ENCODE measurements around the gene MDN1.
"Not testable (repeated sequence)": the region's sequence is repeated elsewhere in the genome, so short reads cannot be mapped to it uniquely, and the experiment has no call there.

The MDN1 gene

DNA sequence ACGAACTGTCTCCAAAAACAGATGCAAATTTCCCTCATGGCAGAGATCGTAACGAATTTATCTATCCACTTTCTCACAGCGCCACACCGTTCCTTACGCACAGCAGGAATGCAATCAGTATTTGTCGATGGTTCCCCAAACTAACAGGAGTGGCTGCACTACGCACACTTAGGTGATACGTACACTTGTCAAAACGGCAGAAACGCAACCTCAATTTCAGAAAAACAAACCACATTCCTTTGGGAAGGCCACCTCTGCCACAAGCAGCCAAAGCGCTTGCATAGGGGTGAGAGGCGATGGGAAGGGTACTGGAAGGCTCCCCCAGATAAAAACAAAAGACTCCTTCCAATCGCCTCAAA lies 638 bp downstream of the MDN1 start:
- peak; percentile 20 for DNase-seq

- no peak for DNase-seq
These were observed 2.1 kb downstream of the MDN1 start for GRCh38 chr6:89817481-89817880.

DNA sequence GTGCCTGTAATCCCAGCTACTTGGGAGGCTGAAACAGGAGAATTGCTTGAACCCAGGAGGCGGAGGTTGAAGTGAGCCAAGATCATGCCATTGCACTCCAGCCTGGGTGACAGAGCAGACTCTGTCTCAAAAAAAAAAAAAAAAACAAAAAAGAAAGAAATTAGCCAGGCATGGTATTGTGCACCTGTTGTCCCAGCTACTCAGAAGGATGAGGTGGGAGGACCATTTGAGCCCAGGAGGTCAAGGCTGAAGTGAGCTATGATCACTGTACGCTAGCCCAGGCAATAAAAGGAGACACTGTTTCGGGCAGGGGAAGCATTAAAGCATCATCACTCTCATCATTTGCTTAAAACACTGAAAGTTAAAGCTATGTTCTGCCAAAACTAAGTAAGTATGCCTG lies 6.2 kb downstream of the MDN1 start:
- not testable (repeated sequence) for DNase-seq

- no peak for DNase-seq
These were observed 12.0 kb downstream of the MDN1 start for GRCh38 chr6:89807581-89807980.

DNA sequence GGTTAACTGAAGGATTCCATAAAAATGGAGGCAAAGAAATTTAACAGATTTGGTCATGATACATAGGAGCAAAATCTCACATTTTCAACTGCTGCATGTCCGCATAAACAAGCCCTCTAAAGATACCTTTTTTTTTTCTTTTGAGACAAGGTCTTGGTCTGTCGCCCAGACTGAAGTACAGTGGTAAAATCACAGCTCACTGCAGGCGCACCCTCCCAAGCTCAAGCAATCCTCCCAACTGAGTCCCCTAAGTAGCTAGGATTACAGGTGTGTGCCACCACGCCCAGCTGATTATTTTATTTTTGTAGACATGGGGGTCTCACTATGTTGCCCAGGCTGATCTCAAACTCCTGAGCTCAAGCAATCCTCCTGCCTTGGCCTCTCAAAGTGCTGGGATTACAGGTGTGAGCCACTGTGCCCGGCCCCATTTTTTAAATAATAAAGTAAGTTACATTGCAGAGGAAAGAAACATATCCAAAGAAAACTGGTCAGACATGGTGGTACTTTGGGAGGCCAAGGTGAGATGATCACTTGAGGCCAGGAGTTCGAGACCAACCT lies 13.7 kb downstream of the MDN1 start:
- no peak for DNase-seq

- no peak for DNase-seq
These were observed 16.3 kb downstream of the MDN1 start for GRCh38 chr6:89803271-89803670.

DNA sequence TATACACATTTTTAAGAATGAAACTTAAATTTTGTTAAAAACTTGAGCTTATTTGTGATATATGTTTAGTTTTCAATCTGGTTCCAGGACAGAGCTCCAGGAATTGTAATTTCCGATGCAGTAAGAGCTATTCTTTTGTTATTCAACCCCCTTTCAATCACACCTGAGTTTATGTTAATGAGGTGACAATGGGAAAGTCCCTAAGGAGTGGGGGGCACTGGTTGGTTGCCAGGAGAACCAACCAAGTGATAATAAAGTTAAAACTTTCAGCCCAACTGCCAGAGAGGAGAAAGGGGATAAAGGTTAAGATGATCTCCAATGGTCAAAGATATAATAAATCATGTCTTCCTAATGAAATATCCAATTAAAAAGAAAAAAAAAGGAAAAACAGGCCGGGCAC lies 19.8 kb downstream of the MDN1 start:
- no peak for DNase-seq

- DNase-seq = no peak
These were observed 20.5 kb downstream of the MDN1 start for GRCh38 chr6:89799096-89799495.

DNA sequence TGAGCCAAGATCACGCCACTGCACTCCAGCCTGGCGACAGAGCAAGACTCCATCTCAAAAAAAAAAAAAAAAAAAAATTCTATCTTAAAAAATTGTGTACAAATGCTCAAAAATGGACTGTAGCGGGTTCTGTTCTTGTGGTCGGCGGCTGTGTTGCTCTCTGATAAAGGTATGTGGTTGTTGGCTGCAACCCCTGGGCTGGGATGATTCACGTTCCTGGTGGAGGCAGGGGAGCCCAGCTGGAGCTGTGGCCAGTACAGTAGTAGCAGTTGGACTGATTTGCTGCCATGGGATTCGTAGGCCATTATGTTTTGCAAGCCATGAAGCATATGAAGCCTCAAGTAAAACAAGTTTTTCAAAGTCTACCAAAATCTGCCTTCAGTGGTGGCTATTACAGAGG lies 22.3 kb downstream of the MDN1 start:
- no peak for DNase-seq

DNA sequence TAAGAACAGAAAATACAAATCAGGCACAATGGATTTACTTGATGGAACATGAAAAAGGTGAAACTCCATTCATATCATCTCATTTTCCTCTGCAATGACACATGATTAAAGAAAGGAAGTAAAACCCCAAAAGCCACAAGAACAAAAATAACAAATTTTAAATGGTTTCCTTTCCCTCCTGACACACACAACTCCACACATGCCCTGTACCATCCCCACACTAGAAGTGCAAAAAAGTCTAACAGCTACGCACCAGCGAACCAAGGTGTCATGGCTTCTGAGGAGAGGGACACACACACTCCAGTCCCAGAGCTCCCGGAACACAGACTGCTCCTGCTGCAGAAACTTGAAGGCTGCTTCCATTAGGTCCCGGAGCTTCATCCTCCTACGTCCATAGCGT lies 25.3 kb downstream of the MDN1 start:
- no peak for DNase-seq

GRCh38 chr6:89793586-89793985 lies 26.0 kb downstream of the MDN1 start:
- no peak for DNase-seq

- no peak for DNase-seq
These were observed 26.7 kb downstream of the MDN1 start for GRCh38 chr6:89792881-89793280.

GRCh38 chr6:89790403-89790802 lies 29.2 kb downstream of the MDN1 start:
- DNase-seq = no peak

GRCh38 chr6:89789980-89790379 lies 29.6 kb downstream of the MDN1 start:
- no peak for DNase-seq

DNA sequence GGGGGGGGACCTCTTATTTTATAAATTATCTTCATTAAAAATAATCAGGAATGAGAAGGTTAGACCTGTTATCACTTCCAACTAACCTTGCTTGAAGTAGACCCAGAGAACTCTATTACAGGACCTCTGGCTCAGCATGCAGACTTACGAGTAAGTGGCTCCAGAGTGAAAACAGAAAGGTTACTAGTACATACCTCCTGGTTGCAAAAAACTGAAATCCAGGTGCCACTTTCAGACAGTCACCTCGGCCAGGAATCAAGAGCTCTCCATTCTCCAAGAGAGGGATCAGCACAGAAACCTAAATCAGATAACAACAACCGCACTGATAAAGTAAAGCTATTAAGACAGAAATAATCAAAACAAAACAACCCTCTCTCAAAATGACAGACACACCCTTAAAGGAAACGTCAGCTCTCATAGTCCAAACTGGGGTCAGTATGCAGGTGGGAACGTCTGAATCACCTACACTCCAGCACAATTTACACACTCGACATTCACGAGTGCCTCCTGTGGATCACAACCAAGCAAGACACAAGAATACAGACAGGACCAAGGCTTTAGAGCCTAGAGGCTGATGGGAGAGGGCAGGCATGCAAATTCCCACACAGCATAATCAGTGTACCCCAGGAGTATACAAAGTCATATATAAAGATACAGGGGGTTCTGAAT lies 31.8 kb downstream of the MDN1 start:
- no peak for DNase-seq

GRCh38 chr6:89786970-89787369 lies 32.6 kb downstream of the MDN1 start:
- no peak for DNase-seq

DNA sequence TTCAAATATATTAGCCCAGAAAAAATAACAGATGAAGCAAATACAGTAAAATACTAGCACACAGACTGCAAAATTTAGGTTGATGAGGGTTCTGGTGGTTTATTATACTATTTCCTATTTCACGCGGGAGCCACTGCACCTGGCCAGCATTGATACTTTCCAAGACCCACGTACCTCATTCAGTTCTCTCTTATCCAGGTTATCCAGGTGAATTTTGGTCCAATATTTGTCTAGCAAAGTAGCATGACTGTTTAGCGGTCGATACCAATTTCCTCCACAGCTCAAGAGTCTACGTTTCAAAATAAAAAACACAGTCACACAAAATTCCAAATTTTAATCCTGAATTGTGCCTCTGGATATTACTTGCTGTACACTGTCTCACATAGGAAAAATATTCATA lies 34.8 kb downstream of the MDN1 start:
- DNase-seq = no peak

DNA sequence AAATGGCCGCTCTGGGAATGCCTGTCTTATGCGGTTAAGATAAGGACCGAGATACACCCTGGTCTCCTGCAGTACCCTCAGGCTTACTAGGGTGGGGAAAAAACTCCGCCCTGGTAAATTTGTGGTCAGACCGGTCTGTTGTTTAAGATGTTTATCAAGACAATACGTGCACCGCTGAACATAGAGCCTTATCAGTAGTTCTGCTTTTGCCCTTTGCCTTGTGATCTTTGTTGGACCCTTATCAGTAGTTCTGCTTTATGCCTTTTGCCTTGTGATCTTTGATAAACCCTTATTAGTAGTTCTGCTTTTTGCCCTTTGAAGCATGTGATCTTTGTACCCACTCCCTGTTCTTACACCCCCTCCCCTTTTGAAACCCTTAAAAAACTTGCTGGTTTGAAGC lies 36.3 kb downstream of the MDN1 start:
- DNase-seq = not testable (repeated sequence)

DNA sequence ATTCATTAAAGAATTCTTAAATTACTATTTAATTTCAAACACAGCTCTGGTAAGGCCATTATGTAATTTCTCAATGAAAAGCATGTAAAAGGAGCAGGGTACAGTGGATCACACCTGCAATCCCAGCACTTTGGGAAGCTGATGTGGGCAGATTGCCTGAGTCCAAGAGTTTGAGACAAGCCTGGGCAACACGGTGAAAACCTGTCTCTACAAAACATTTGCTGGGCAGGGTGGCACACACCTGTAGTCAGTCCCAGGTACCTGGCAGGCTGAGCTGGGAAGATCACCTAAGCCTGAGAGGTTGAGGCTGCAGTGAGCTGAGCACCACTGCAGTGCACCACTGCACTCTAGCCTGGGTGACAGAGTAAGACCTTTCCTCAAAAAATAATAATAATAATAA lies 37.4 kb downstream of the MDN1 start:
- DNase-seq = no peak

DNA sequence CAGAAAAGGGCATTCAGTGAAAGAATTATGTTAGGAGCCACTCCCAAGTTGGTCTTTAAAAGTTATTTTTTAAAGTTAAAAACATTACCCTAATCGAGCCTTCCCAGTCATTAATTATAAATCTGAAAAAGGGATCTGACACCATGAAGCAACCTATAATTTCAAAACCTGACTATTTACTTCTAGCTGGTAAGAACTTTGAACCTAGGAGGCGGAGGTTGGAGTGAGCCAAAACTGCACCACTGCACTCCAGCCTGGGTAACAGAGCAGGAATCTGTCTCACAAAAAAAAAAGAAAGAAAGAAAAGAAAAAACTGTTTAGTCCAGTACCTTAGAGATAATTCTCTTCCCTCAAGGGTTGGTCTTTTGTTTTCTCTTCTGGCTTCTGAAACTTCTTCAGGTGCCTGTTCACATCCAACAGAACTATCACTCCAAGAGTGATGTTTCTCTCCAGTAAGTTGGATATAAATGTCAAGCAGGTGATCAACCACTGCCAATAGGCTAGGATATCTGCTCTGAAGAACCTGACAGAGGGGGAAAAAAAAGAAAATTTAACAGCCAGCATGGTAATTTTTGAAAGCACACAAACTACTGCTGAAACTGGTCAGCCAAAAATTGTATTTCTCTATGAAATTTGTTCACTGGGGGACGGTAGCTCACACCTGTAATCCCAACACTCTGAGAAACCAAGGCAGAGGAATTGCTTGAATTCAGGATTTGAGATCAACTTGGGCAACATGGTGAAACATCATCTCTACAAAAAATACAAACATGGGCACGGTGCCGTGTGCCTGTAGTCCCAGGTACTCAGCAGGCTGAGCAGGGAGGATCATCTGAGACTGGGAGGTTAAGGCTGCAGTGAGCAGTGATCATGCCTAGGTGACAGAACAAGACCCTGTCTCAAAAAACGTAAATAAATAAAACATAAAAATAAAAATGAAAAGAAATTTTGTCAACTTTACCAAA lies 38.2 kb downstream of the MDN1 start:
- no peak for DNase-seq

DNA sequence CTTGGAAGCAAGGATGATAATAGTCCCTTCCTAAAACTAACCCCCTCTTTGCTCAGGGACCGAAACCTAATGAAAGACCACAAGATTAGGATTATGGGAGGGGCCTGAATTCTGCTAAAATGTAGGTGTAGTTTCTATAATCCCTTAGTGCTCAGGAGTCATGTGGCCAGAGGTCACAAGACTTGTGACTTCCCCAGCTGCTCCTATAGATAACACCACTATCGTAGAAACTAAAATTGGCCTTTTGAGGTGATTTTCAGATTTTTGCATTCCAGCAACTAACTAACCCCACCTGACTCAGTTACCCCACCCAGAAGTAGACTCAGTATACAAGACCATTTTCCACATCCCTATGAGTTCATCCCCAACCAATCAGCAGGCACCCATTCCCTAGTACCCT lies 42.1 kb downstream of the MDN1 start:
- DNase-seq = no peak

DNA sequence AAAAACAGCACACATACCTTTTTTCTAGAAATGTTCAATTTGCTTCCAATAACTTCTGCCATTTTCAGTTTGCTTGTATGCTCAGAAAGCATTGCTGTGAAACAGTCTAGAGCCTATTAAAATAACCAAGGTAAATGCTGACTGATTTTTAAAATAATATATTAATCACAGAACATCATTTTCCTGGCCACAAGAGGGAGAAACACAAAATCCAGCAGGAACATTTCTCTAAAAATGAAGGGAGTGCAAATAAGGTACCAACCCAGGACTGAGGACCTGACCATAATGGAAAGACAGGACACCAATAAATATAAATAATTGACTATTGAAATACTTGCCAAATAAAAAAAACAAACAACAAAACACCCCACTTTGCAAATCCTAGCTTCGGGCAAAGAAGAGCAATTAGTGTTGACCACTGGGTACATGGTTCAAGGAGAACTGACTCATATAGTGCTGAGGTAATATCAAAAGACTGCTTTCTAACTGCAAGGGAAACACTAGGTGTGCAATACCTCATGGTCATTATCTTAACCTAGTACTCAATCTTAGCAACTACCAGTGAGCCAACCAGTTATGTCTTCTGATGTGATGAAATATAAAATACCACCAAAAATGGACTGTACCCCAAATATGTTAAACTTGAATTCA lies 42.9 kb downstream of the MDN1 start:
- no peak for DNase-seq

DNA sequence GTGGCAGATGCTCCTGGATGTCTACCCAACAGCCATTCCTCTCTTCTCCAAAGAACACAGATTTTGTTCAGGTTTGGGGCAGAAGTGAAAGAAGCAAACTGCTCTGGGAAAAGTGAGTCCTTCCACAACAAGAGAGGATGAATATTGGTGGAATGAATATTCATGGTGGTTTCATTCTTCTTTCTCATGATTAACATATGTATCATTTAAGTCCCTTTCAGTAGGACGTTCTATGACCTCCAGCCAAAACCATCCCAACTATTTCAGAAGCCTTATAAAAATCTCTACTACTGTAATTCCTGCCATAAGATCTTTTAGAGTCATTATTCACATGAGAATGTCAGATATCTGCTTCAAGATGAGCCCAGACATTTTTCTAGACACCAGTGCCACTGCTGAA lies 44.4 kb downstream of the MDN1 start:
- no peak for DNase-seq

- DNase-seq = no peak
These were observed 50.0 kb downstream of the MDN1 start for GRCh38 chr6:89769572-89769971.

Measured in NCI-H1048 (cell line).